GM19025 (cell line): ENCODE data around the gene PHACTR4.
"Not testable (repeated sequence)": the region's sequence is repeated elsewhere in the genome, so short reads cannot be mapped to it uniquely, and the experiment has no call there.

Experiments
- ATAC-seq: cut with Tn5 transposase; IDR thresholded peaks from one replicate; pipeline ENCODE4 v1.9.1; 2021; ENCODE audit warnings: mild to moderate bottlenecking, low read depth, moderate library complexity; ENCODE audit not compliant: unreplicated experiment

Gene PHACTR4

DNA sequence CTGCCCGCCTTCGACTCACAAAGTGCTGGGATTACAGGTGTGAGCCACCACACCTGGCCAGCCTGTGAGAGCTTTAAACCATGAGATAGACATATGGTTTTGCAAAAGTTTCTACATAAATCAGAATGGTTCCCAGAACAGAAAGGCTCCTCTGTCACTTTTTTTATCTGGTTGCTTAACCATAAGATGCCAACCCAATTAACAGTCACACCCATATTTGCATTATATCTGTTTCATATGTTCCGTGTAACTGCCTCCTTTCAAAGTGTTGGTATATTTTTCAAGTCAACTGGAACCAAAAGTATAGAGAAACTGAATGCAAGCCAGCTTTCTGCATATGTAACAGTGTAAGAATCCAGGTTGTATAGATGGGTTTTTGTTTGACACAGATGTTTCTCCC lies 112.6 kb downstream of the PHACTR4 start:
- ATAC-seq, result no peak

DNA sequence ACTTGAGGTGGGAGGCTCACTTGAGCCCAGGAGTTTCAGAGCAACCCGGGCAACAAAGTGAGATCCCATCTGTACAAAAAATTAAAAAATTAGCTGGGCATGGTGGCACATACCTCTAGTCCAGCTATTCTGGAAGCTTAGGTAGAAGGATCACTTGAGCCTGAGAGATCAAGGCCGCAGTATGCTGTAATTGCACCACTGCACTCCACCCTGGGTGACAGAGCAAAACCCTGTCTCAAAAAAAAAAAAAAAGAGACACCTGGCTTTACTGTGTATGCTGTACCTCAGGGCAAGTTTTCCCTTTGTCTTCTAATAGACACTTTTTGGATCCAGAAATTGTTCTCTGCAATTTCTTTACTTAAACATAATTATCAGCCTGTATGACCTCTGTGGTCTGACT lies 113.2 kb downstream of the PHACTR4 start:
- no peak for ATAC-seq

DNA sequence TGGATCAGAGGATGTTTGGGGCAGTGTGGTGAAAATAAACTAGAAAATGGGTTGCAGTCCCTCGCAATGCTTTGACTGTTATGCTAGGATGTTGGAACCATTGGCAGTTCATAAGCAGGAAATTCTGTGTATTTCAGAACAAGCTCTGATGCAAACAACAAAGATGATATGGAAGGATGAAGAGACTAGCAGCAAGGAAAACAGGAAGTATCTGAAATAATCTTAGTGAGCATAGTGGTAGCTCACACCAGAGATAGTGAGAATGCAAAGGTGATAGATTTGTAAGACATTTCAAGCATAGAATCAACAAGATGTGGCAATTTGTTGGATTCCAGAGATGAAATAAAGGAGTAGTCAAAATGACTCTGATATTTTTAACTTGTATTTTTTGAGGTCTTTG lies 125.2 kb downstream of the PHACTR4 start:
- ATAC-seq, result no peak

DNA sequence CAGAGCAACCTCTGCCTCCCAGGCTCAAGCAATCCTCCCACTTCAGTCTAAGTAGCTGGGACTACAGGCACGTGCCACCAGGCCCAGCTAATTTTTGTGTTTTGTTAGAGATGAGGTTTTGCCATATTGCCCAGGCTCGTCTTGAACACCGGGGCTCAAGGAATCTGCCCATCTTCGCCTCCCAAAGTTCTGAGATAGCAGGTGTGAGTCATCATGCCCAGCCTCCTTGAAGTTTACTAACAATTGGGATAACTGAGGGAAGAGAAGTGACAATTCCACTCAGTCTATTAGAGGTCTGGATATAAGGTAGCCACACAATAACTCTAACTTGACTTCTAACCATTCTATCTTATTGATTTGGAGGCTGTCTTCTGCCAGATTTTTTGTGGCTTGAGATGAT lies 130.0 kb downstream of the PHACTR4 start:
- ATAC-seq, result no peak

DNA sequence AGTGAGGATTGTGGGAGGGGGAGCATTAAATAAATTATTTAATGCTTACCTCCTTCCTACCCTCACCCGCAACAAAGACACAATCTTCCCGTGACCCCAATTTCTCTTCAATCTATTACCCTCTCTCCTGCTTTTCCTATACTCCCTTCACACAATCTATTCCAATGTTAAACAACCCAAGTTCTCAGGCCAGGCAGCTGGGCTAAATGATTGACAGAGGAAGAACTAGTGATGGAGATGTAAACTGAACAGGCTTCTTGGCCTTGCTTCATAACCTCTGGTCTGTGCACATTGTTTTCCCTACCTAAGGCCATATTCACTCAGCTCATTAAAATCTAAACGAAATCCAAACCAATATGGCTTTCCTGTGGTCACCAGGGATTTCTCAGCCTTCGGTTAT lies 132.4 kb downstream of the PHACTR4 start:
- ATAC-seq, result no peak

DNA sequence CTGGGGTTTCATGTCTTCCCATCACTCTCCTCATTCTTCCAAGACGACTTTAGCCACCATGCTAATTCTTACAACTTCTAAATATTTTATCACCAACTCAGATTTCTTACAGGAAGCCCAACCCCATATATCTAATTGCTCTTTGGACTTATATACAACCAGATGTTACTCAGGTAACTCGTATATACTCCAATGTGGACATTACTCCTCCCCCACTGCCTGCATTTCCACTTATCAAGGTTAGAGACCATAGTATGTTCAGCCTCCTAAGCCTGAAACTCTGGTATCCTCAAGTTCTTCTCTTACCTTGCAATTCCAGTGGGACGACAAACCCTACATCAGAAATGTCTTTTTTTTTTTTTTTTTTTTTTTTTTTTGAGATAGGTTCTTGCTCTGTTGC lies 133.6 kb downstream of the PHACTR4 start:
- ATAC-seq, result no peak

DNA sequence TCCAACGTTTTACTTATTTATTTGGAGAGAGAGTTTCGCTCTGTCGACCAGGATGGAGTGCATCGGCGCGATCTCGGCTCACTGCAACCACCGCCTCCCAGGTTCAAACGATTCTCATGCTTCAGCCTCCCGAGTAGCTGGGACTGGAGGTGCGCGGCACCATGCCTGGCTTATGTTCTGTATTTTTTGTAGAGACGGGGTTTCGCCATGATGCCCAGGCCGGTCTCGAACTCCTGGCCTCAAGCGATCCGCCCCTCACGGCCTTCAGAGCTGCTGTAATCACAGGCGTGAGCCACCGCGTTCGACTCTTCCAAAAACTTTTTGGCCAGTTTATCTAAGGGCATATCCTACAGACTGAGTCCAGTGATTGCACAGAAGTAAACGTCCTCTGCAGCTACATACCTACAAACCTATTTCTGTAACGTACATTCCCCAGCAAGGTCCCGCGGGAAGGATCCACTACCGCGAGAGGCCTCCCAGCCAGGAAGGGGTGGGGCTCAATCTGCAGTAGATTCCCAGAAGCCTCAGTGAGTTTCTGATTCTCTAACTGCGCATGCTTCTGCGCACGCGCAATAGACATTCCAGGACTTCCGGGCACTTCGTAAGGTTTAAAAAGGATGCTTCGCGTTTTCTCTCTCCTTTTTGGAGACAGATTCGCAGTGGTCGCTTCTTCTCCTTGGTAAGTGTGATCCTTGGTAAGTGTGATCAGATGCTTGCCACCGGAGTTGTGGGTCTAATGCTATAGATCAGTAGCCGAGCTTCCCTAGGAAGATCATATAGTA lies 136.1 kb downstream of the PHACTR4 start, which contains the start of gene RCC1:
Gene RCC1, plus strand, starts transcription at position 638 of the 782 bp plus-strand sequence. CDS start 23,824 bp downstream, outside the sequence.
- peak; percentile 69 for ATAC-seq

DNA sequence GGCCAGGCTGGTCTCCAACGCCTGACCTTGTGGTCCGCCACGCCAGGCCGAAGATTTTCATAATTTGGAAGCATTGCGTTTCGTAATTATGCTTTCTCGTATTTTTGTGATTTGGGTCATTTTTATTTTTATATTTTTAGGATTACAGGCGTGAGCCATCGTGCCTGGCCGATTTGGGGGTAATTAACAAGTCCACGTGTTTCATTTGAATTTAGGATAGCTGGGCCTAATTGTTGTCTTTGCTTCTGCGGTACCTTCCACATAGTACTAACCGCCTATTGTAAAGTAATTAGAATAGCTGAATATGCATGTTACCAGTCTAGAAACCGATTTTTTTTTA lies 137.3 kb downstream of the PHACTR4 start:
- no peak for ATAC-seq

DNA sequence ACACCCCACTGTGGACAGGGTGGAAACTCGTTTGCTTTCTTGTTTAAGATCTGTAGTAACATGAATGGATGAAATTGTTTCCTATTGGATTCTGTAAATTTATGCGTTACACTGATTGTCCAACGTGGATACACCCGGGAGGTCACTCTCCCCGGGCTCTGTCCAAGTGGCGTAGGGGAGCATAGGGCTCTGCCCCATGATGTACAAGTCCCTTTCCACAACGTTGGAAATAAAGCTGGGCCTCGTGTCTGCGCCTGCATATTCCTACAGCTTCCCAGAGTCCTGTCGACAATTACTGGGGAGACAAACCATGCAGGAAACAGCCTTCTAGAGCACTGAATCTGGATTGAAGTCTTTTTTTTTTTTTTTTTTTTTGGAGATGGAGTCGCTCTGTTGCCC lies 137.7 kb downstream of the PHACTR4 start:
- no peak for ATAC-seq

DNA sequence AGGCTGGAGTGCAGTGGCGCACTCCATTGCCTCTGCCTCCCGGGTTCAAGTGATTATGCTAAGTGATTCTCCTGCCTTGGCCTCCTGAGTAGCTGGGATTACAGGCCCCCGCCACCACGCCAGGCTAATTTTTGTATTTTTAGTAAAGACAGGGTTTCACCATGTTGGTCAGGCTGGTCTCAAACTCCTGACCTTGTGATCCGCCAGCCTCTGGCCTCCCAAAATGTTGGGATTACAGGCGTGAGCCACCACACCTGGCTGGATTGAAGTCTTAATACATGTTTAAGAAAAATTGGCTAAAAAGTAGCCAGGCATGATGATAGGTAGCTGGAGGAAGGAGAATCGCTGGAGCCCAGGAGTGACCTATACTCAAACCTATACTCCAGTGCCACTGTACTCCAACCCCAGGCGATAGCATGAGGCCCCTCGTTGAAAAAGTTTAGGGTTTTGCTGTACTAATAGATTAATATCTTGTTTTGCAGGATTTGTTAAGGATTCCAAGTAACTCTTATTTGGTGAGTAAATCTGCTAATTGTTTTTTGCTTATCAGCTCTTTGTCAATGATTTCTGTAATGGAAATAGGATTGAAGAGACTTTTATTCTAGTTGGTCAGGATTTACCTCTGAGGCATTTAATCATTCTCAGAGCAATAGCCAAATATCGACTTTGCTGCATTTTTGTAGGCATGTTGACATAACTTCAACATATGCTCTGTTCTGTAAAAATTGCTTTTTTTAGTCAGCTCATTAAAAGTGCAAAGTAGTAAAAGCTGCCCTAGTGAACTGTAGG lies 138.3 kb downstream of the PHACTR4 start:
- ATAC-seq, result no peak

DNA sequence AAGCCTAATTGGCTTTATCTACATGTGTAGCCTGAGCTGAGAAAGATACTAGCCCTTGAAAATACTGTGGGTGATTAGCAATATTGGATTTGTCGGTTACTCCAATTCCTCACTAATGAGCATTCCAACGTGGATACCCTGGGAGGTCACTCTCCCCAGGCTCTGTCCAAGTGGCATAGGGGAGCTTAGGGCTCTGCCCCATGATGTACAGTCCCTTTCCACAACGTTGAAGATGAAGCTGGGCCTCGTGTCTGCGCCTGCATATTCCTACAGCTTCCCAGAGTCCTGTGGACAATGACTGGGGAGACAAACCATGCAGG lies 138.9 kb downstream of the PHACTR4 start:
- no peak for ATAC-seq

DNA sequence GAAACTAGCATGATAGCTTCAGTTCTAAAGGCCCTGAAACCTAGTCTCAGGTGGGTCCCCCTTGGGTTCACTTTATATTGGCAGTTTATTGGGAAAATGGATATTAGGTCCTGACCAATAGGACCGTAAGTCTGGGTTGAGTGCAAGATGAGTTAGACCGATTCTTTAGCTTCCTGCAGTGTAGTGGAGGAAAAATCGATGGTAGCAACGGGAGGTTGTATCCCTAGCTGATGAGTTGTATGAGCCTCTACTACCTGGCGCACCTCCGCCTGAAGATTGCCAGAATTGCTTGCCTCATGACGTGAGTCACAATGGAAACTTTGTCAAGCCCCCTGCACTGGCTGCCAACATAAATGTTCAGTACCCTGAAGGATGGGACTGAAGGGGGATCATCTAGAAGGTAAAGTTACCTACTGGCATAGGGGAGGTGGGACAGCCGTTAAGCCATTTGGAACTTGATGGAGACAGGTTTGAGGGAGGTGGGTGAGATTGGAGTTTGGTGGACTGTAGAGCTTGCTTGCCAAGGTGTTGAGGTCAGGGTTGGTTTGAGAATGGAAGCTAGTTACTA lies 140.2 kb downstream of the PHACTR4 start:
- no peak for ATAC-seq

DNA sequence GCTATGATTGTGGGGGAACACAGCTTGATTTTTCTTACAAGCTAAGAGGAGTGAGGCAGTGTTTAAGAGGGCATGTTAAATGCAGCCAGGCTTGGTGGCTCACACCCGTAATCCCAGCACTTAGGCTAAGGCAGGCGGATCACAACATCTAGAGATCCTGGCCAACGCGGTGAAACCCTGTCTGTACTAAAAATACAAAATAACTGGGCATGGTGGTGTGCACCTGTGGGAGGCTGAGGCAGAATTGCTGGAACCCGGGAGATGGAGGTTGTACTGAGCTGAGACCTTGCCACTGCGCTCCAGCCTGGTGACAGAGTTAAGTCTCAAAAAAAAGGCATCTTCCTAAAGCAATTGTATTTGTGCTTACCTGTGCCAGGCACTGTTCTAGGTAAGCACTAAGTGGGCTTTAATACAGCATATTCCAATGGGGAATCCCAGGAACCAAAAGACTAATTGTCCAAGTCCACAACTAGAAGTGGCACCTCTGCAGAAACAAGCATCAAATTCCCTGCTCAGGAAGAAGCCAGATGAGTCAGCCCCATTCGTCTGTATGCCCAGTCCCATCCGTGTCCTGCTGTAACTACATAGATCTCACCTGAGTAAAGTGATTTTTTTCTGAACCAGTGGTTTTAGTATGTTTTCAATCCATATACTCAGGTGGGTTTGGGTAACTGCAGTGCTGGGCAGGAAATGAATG lies 140.9 kb downstream of the PHACTR4 start:
- ATAC-seq, result no peak

DNA sequence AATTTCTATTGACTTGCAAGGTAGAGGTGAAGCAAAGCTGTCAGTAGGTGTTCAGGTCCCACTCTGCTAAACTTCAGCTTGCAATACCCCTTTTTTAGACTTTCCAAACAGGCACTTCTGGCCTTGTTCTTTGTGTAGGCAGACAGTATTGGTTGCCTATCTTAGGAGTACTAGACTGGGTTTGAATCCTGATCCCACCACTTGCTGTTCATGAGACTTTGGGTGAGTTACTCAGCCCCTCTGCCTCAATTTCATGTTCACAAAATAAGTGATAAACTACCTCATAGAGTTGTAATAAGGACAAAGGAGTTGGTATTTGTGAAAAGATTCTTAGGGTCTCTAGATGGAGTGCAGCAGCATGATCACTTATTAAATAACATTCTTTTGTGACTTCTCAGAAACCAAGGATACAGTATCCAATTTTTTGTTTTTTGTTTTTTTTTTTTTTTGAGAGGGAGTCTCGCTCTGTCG lies 141.5 kb downstream of the PHACTR4 start:
- no peak for ATAC-seq

DNA sequence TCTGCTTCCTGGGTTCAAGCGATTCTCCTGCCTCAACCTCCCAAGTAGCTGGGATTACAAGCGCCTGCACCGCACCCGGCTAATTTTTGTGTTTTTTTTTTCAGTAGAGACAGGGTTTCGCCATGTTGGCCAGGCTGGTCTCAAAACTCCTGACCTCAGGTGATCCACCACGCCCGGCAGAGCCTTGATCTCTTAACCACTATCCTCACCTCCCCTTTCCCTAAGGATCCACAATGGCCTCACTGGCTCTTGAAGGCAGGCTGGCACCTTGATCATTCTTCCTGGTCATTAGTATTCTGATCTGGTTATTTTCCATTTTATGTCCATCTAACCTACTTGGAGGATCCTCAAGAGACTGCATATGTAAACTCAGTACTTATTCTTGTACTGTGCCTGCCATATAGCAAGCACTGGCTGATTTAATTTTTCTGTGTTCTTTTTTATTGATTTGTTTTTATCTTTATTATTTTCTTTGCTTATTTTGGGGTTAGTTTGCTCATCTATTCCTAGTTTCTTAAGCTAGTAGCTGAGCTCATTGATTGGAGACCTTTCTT lies 142.6 kb downstream of the PHACTR4 start:
- no peak for ATAC-seq

DNA sequence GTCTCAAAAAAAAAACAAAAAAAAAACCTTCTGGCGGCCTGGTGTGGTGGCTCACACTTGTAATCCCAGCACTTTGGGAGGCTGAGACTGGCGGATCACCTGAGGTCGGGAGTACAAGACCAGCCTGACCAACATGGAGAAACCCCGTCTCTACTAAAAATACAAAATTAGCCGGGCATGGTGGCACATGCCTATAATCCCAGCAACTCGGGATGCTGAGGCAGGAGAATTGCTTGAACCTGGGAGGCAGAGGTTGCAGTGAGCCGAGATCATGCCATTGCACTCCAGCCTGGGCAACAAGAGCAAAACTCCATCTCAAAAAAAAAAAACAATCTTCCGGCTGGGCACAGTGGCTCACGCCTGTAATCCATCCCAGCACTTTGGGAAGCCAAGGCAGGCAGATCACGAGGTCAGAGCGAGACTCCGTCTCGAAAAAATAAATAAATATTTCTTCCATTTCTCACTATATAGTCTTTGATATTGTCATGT lies 144.9 kb downstream of the PHACTR4 start:
- ATAC-seq, result not testable (repeated sequence)

DNA sequence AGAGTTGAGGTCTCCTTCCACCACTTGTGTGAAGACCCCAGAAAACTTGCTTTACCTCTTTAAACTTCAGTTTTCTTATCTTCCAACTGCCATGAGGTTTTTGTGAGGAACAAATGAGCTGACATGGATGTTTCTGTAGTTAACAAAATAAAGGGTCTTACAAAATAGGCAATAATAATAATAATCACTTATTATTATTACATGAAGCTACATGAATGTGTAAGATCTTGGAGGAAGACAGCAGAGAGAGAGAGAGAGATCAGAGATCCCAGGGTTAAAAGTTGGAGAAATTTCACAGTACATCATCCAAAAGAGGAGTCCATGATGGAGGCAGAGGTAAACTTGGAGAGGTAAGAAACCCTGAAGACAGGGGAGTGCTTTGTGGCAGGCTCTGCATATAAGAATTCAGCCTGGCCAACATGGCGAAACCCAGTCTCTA lies 147.0 kb downstream of the PHACTR4 start:
- no peak for ATAC-seq

DNA sequence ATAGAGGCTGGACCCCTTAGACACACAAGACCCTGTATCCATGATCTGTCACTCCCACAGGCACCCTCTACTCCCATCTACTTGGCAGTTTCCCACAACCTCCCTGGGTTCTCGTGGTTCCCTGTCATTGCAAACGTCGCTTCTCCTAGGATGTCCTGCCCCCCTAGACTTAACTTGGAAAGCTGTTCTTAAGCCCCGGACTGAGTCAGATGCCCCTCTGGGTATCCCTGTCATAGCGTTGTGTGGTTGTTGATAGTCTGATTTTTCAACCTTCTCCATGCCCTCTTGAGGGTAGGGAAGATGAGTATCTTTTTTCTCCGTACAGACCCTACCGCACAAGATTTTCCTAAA lies 148.1 kb downstream of the PHACTR4 start:
- ATAC-seq, result no peak

DNA sequence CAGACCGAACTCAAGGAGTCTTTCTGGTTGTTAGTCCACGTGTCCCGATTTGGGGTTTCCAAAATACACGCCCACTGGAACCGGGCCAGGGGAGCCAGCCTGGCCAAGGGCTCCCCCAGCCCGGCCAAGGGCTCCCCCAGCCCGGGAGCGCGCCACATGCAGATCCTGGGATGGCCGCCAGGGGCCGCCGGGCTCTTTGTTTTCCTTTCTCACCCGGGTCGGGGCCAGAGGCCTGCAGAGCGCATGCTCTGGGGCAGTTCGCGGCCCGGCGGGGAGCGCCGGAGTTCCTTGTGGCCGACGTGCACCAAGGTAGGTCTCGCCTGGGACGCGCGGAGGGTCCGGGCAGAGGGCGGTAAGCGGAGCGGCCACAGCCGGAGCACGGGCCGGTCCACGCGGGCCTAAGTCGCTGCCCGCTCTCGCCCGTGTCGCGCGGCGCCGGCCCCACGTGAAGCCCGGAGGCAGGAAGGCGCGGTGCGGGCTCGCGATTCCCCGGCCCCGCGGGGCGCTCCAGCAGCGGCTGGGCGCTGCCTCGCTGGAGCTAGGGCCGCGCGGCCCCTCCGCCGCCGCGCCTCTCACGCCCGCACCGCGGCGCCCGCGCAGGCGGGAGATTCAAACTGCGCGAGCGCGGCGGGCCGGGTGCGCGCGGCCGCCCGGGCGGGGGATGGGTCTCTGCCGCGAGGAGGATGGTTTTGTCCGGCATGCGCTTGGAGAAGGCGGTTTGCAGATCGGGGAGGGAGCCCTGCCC lies 148.6 kb downstream of the PHACTR4 start:
- ATAC-seq, result peak; percentile 74
